ENCODE measurements around the gene PPP2R1A. TPM values are rescaled to one million over a fixed set of nuclear protein-coding genes. Genes with fewer than 3 reads are reported as not detected.

The PPP2R1A gene
- total and polyA plus RNA-seq, 4 donors, result 33.6 to 61.6 (median 59.8) TPM

DNA sequence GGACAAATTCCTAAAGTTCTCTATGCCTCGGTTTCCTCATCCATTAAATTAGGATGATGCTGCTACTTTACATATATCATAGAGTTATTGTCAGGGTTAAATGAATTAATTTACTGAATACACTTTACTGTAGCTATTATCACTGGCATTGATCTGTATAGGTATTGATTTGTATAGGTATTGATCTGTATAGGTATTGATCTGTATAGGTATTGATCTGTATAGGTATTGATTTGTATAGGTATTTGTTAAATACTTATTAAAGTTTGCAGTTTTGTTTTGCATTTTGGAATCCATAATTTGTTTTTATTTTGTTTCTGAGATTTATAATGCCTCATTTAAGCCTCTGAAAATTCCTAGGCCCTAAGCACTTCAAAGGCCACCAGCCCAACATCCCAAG, 2.4 kb upstream of the PPP2R1A start:
- Histone ChIP-seq H3K36me3 (ENCODE audit: control insufficient read depth in 4 of 4, insufficient read depth in 3 of 4, low read depth in 1 of 4, low read length in 3 of 4) (no peaks in the 10 kb centered on the region), H3K9ac (ENCODE audit: low read depth in 1 of 2, low read length in 2 of 2) (no peak overlapping the region), H3K9me3 (ENCODE audit: control insufficient read depth in 4 of 4, low read length in 3 of 4) (peaks cover 0 to 1% (median 0%) of the 10 kb centered on the region in 4 donors), H3K27me3 (ENCODE audit: control insufficient read depth in 4 of 4, insufficient read depth in 4 of 4, low read length in 3 of 4) (no peaks in the 10 kb centered on the region), H3K27ac (ENCODE audit: low read depth in 1 of 2, low read length in 2 of 2) (no peak overlapping the region), H3K4me1 (ENCODE audit: control insufficient read depth in 4 of 4, insufficient read depth in 4 of 4, low read length in 3 of 4) (peaks cover 3 to 21% (median 16%) of the 10 kb centered on the region in 4 donors), H3K4me3 (ENCODE audit: low read depth in 1 of 3, low read length in 3 of 3) (no peak overlapping the region)
- no peak for DNase-seq (ENCODE audit: low spot score)
- no peak for TF ChIP-seq NR2F2 (IDR thresholded peaks at IDR 0.05)
- no peak for TF ChIP-seq HNF4A (conservative IDR thresholded peaks at IDR 0.05)
- TF ChIP-seq, protein P1, sequence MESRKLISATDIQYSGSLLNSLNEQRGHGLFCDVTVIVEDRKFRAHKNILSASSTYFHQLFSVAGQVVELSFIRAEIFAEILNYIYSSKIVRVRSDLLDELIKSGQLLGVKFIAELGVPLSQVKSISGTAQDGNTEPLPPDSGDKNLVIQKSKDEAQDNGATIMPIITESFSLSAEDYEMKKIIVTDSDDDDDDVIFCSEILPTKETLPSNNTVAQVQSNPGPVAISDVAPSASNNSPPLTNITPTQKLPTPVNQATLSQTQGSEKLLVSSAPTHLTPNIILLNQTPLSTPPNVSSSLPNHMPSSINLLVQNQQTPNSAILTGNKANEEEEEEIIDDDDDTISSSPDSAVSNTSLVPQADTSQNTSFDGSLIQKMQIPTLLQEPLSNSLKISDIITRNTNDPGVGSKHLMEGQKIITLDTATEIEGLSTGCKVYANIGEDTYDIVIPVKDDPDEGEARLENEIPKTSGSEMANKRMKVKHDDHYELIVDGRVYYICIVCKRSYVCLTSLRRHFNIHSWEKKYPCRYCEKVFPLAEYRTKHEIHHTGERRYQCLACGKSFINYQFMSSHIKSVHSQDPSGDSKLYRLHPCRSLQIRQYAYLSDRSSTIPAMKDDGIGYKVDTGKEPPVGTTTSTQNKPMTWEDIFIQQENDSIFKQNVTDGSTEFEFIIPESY (IDR thresholded peaks at IDR 0.05), result no peak
- no peak for TF ChIP-seq SP1 (IDR thresholded peaks at IDR 0.05)
- TF ChIP-seq, protein P2, sequence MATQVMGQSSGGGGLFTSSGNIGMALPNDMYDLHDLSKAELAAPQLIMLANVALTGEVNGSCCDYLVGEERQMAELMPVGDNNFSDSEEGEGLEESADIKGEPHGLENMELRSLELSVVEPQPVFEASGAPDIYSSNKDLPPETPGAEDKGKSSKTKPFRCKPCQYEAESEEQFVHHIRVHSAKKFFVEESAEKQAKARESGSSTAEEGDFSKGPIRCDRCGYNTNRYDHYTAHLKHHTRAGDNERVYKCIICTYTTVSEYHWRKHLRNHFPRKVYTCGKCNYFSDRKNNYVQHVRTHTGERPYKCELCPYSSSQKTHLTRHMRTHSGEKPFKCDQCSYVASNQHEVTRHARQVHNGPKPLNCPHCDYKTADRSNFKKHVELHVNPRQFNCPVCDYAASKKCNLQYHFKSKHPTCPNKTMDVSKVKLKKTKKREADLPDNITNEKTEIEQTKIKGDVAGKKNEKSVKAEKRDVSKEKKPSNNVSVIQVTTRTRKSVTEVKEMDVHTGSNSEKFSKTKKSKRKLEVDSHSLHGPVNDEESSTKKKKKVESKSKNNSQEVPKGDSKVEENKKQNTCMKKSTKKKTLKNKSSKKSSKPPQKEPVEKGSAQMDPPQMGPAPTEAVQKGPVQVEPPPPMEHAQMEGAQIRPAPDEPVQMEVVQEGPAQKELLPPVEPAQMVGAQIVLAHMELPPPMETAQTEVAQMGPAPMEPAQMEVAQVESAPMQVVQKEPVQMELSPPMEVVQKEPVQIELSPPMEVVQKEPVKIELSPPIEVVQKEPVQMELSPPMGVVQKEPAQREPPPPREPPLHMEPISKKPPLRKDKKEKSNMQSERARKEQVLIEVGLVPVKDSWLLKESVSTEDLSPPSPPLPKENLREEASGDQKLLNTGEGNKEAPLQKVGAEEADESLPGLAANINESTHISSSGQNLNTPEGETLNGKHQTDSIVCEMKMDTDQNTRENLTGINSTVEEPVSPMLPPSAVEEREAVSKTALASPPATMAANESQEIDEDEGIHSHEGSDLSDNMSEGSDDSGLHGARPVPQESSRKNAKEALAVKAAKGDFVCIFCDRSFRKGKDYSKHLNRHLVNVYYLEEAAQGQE (IDR thresholded peaks at IDR 0.05), result no peak
- no peak for TF ChIP-seq GABPA (IDR thresholded peaks at IDR 0.05 in 1 of 2, conservative IDR thresholded peaks at IDR 0.05 in 1 of 2)
- TF ChIP-seq FOXA2 (IDR thresholded peaks at IDR 0.05), result no peak
- TF ChIP-seq, protein P3, sequence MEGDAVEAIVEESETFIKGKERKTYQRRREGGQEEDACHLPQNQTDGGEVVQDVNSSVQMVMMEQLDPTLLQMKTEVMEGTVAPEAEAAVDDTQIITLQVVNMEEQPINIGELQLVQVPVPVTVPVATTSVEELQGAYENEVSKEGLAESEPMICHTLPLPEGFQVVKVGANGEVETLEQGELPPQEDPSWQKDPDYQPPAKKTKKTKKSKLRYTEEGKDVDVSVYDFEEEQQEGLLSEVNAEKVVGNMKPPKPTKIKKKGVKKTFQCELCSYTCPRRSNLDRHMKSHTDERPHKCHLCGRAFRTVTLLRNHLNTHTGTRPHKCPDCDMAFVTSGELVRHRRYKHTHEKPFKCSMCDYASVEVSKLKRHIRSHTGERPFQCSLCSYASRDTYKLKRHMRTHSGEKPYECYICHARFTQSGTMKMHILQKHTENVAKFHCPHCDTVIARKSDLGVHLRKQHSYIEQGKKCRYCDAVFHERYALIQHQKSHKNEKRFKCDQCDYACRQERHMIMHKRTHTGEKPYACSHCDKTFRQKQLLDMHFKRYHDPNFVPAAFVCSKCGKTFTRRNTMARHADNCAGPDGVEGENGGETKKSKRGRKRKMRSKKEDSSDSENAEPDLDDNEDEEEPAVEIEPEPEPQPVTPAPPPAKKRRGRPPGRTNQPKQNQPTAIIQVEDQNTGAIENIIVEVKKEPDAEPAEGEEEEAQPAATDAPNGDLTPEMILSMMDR (IDR thresholded peaks at IDR 0.05; ENCODE audit: low read depth, low read length, missing input control), result no peak
- TF ChIP-seq EGR1 (IDR thresholded peaks at IDR 0.05; ENCODE audit: low read depth in 2 of 2), result no peak
- TF ChIP-seq JUND (IDR thresholded peaks at IDR 0.05), result no peak
- TF ChIP-seq RXRA (IDR thresholded peaks at IDR 0.05), result no peak
- TF ChIP-seq YY1 (IDR thresholded peaks at IDR 0.05), result no peak
- no peak for TF ChIP-seq HNF4G (IDR thresholded peaks at IDR 0.05)
- WGBS, result 98% methylated on average over 1 of the region's 1 CpG

DNA sequence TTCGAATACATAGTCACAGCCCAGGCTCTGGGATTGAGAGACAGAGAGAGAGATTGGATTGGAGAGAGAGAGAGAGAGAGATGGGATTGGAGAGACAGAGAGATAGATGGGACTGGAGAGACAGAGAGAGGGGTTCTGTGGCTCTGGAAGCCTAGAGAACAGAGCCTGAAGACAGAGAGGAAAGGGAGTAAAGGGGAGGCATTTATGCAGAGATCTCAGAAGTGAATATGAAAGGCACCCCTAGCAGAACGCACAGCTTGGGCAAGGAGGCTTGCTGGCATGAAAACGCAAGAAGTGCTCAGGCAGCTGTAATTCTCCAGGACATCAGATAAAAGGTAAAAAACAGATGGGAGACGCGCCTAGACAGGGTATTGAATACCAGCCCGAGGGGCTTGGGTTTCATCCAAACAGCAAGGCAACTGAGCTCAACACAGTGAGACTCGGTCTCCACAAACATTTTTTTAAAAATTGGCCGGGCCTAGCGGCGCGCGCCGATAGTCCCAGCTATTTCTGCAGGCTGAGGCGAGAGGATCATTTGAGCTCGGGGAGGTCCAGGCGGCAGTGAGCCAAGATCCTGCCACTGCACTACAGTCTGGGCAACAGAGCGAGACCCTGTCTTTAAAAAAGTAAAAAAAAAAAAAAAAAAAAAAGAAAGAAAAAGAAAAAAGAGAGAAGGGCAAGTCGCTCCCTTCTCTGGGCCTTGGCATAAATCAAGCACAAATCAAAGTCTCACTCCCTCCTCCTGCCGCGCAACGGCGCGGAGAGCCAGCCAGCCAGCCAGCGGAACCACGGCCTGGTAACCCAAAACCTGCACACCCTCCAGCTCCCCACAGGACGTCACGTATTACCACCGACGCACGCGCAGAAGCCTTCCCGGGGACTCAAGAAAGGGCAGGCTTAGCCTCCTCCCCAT, 774 bp upstream of the PPP2R1A start:
- Histone ChIP-seq H3K4me3 (ENCODE audit: low read depth in 1 of 3, low read length in 3 of 3) (peak overlapping the region; percentile 50 to 58 (median 53)), H3K36me3 (ENCODE audit: control insufficient read depth in 4 of 4, insufficient read depth in 3 of 4, low read depth in 1 of 4, low read length in 3 of 4) (peaks cover 0 to 7% (median 3%) of the 10 kb centered on the region in 4 donors), H3K27ac (ENCODE audit: low read depth in 1 of 2, low read length in 2 of 2) (peak overlapping the region; percentile 68 to 85), H3K4me1 (ENCODE audit: control insufficient read depth in 4 of 4, insufficient read depth in 4 of 4, low read length in 3 of 4) (peaks cover 4 to 30% (median 22%) of the 10 kb centered on the region in 4 donors), H3K27me3 (ENCODE audit: control insufficient read depth in 4 of 4, insufficient read depth in 4 of 4, low read length in 3 of 4) (no peaks in the 10 kb centered on the region), H3K9ac (ENCODE audit: low read depth in 1 of 2, low read length in 2 of 2) (peak overlapping the region; percentile 57 to 83), H3K9me3 (ENCODE audit: control insufficient read depth in 4 of 4, low read length in 3 of 4) (peaks cover 0 to 1% (median 0%) of the 10 kb centered on the region in 4 donors)
- no peak for DNase-seq (ENCODE audit: low spot score)
- WGBS, result 4% methylated on average over 32 of the region's 32 CpGs
- TF ChIP-seq, protein P3 (IDR thresholded peaks at IDR 0.05; ENCODE audit: low read depth, low read length, missing input control), result peak; percentile 15
- TF ChIP-seq, protein P2 (IDR thresholded peaks at IDR 0.05), result no peak
- TF ChIP-seq RXRA (IDR thresholded peaks at IDR 0.05) (peak in 1 of 2 donors; percentile 10), RAD21 (IDR thresholded peaks at IDR 0.05) (peak in 1 of 2 donors; percentile 39)
